Sigmoid colon (tissue), 7 donors: Measurements from ENCODE around the gene SYNJ2. TPM values are rescaled to one million over a fixed set of nuclear protein-coding genes. Genes with fewer than 3 reads are reported as not detected.
A peak's percentile ranks its signal among the peaks of the same experiment; 100 is the strongest.

Source experiments
- DNase-seq: peaks from one replicate; pipeline ENCODE4 v3.0.0-alpha.2; 2019
- H3K27ac ChIP-seq, 4 donors: fragments of 200-600 bp; sonication (generic); one replicate each; pipeline ENCODE4 v1.5.1; 2016 to 2019; ENCODE audit warnings: mild to moderate bottlenecking in 1 of 4
- H3K27me3 ChIP-seq, 3 donors: fragments of 200-600 bp; sonication (generic); one replicate each; pipeline ENCODE4 v1.5.1; 2019; ENCODE audit warnings: mild to moderate bottlenecking in 1 of 3
- H3K36me3 ChIP-seq, 4 donors: fragments of 200-600 bp; sonication (generic); one replicate each; pipeline ENCODE4 v1.5.1; 2016 to 2019
- H3K4me1 ChIP-seq, 4 donors: fragments of 200-600 bp; sonication (generic); one replicate each; pipeline ENCODE4 v1.5.1; 2017 to 2019
- H3K4me3 ChIP-seq, 4 donors: fragments of 200-600 bp; sonication (generic); one replicate each; pipeline ENCODE4 v1.5.1; 2017 to 2019; ENCODE audit warnings: mild to moderate bottlenecking in 2 of 4, moderate library complexity in 1 of 4
- H3K9me3 ChIP-seq, 4 donors: fragments of 200-600 bp in 3 of 4; sonication (generic) in 3 of 4; one replicate each; pipeline versions ENCODE4 v1.5.1 to v1.6.1; 2013 to 2019
- CTCF ChIP-seq, 4 experiments: fragments of 450-650 bp in 3 of 4; fragments of 200-600 bp in 1 of 4; IDR thresholded peaks; one replicate each; pipeline ENCODE4 v1.5.1; 2016 to 2019; ENCODE audit warnings: antibody characterized with exemption in 4 of 4, mild to moderate bottlenecking in 3 of 4, moderate library complexity in 2 of 4
- EP300 ChIP-seq, 4 donors: sonication (generic); formaldehyde crosslinking; IDR thresholded peaks; one replicate each; pipeline ENCODE4 v1.6.1; 2017; ENCODE audit warnings: antibody characterized with exemption in 4 of 4
- POLR2A ChIP-seq, 2 donors: fragments of 450-650 bp; IDR thresholded peaks; one replicate each; pipeline ENCODE4 v1.6.1; 2016; ENCODE audit warnings: antibody characterized with exemption in 2 of 2, mild to moderate bottlenecking in 2 of 2, moderate library complexity in 2 of 2
- POLR2AphosphoS5 ChIP-seq, 4 donors: sonication (generic); formaldehyde crosslinking; IDR thresholded peaks; one replicate each; pipeline ENCODE4 v1.6.1; 2017; ENCODE audit warnings: antibody characterized with exemption in 4 of 4
- whole genome bisulfite sequencing, 2 donors: extraction: QIAGEN DNeasy Blood & Tissue Kit; methylation state at CpG; one replicate each; pipeline ENCODE4 v1.1.7; 2013; 5-methylcytosine and 5-hydroxymethylcytosine counted together
- intact Hi-C: fragments of 100-400 bp; cut with DNase I; formaldehyde crosslinking; loops from one replicate; pipeline ENCODE4 v1.15.1; 2023
- polyA plus RNA-seq, 3 donors: library from polyadenylated mRNA; stranded (reverse); fragments of 200-250 nt; gene quantifications; one replicate each; pipeline ENCODE4 v1.2.3, GENCODE V29; 2013
- total RNA-seq, 4 donors: library from RNA; depleted of rRNA; stranded (reverse); fragments of >200 nt; gene quantifications; one replicate each; pipeline ENCODE4 v1.1.0, GENCODE V29; 2016
- donor health status: healthy with polysubstance abuse.
- donor health status: Bipolar disorder and iron deficiency.
- donor health status: healthy.

Gene SYNJ2
- total and polyA plus RNA-seq, 7 donors, result 8.7 to 22.9 (median 12.9) TPM

GRCh38 chr6:158022749-158023596, 41.3 kb downstream of the SYNJ2 start:
- WGBS, 2 donors, result 92 to 93% methylated on average over 14 of the region's 14 CpGs
- intact Hi-C loops, result no loop called here
- DNase-seq, result no peak
- Histone ChIP-seq H3K27ac (no peak overlapping the region), H3K4me3 (no peak overlapping the region), H3K27me3 (no peaks in the 10 kb centered on the region), H3K36me3 (peaks cover 0 to 7% (median 0%) of the 10 kb centered on the region in 4 donors), H3K9me3 (no peaks in the 10 kb centered on the region), H3K4me1 (peaks cover 0 to 42% (median 38%) of the 10 kb centered on the region in 4 donors)
- TF ChIP-seq EP300 (IDR thresholded peaks at IDR 0.05) (no peak), CTCF (IDR thresholded peaks at IDR 0.05) (no peak), POLR2AphosphoS5 (IDR thresholded peaks at IDR 0.05) (no peak), POLR2A (IDR thresholded peaks at IDR 0.05) (no peak)

GRCh38 chr6:158023597-158023939, 41.9 kb downstream of the SYNJ2 start:
- WGBS, 2 donors, result 62 to 79% methylated on average over 5 of the region's 5 CpGs
- intact Hi-C loops, result no loop called here
- no peak overlapping the region for H3K4me3 ChIP-seq
- no peak for DNase-seq
- no peaks in the 10 kb centered on the region for H3K9me3 ChIP-seq
- H3K4me1 ChIP-seq, result peaks cover 0 to 39% (median 38%) of the 10 kb centered on the region in 4 donors
- no peak overlapping the region for H3K27ac ChIP-seq
- peaks cover 0 to 7% (median 0%) of the 10 kb centered on the region in 4 donors for H3K36me3 ChIP-seq
- no peak for TF ChIP-seq EP300 (IDR thresholded peaks at IDR 0.05)
- TF ChIP-seq CTCF (IDR thresholded peaks at IDR 0.05), result no peak
- no peak for TF ChIP-seq POLR2A (IDR thresholded peaks at IDR 0.05)
- TF ChIP-seq POLR2AphosphoS5 (IDR thresholded peaks at IDR 0.05), result no peak
- H3K27me3 ChIP-seq, result no peaks in the 10 kb centered on the region

- H3K36me3 ChIP-seq, result peaks cover 0 to 7% (median 0%) of the 10 kb centered on the region in 4 donors
- WGBS, 2 donors, result 83 to 89% methylated on average over 16 of the region's 16 CpGs
- H3K27me3 ChIP-seq, result no peaks in the 10 kb centered on the region
- no peaks in the 10 kb centered on the region for H3K9me3 ChIP-seq
- TF ChIP-seq CTCF (IDR thresholded peaks at IDR 0.05) (no peak), EP300 (IDR thresholded peaks at IDR 0.05) (no peak), POLR2AphosphoS5 (IDR thresholded peaks at IDR 0.05) (no peak), POLR2A (IDR thresholded peaks at IDR 0.05) (no peak)
- no peak for DNase-seq
- H3K4me1 ChIP-seq, result peaks cover 0 to 30% (median 27%) of the 10 kb centered on the region in 4 donors
- peak overlapping the region in 1 of 4 donors; percentile 81 for H3K27ac ChIP-seq
- intact Hi-C loops, result no loop called here
- H3K4me3 ChIP-seq, result no peak overlapping the region
Observed at GRCh38 chr6:158024566-158025297, 43.1 kb downstream of the SYNJ2 start.

- intact Hi-C loops, result no loop called here
- TF ChIP-seq EP300 (IDR thresholded peaks at IDR 0.05) (peak in 1 of 4 donors; percentile 81), POLR2A (IDR thresholded peaks at IDR 0.05) (no peak), CTCF (IDR thresholded peaks at IDR 0.05) (peak in 3 of 4 experiments; percentile 8 to 33 (median 15)), POLR2AphosphoS5 (IDR thresholded peaks at IDR 0.05) (peak; percentile 38 to 87 (median 42))
- peak; percentile 93 for DNase-seq
- Histone ChIP-seq H3K4me1 (peaks cover 0 to 30% (median 27%) of the 10 kb centered on the region in 4 donors), H3K36me3 (peaks cover 0 to 9% (median 0%) of the 10 kb centered on the region in 4 donors), H3K9me3 (no peaks in the 10 kb centered on the region), H3K27ac (peak overlapping the region; percentile 64 to 81 (median 68)), H3K27me3 (no peaks in the 10 kb centered on the region), H3K4me3 (peak overlapping the region in 2 of 4 donors; percentile 1 to 22)
- WGBS, 2 donors, result 26 to 41% methylated on average over 21 of the region's 21 CpGs
Observed at GRCh38 chr6:158026054-158026900, 44.6 kb downstream of the SYNJ2 start.
